KOPT-K1 (cell line): ENCODE data around the gene GCNT4.
"Not testable (repeated sequence)": the region's sequence is repeated elsewhere in the genome, so short reads cannot be mapped to it uniquely, and the experiment has no call there.

ENCODE experiments used
- H3K27ac ChIP-seq: fragments of 200-600 bp; sonication (generic); 2 replicates; pipeline ENCODE4 v1.5.1; 2016; ENCODE audit warnings: antibody characterized with exemption, mild to moderate bottlenecking, low read depth, low read length; ENCODE audit not compliant: poor library complexity, severe bottlenecking
- H3K36me3 ChIP-seq: fragments of 200-600 bp; sonication (generic); 2 replicates; pipeline ENCODE4 v1.5.1; 2017; ENCODE audit warnings: antibody characterized with exemption, mild to moderate bottlenecking, low read length, moderate library complexity; ENCODE audit not compliant: insufficient read depth
- H3K9me3 ChIP-seq: fragments of 200-600 bp; sonication (generic); 2 replicates; pipeline ENCODE4 v1.5.1; 2017; ENCODE audit warnings: antibody characterized with exemption, low read length, mild to moderate bottlenecking; ENCODE audit not compliant: insufficient read depth, poor library complexity, severe bottlenecking

Gene GCNT4, protein sequence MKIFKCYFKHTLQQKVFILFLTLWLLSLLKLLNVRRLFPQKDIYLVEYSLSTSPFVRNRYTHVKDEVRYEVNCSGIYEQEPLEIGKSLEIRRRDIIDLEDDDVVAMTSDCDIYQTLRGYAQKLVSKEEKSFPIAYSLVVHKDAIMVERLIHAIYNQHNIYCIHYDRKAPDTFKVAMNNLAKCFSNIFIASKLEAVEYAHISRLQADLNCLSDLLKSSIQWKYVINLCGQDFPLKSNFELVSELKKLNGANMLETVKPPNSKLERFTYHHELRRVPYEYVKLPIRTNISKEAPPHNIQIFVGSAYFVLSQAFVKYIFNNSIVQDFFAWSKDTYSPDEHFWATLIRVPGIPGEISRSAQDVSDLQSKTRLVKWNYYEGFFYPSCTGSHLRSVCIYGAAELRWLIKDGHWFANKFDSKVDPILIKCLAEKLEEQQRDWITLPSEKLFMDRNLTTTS

GRCh38 chr5:75052192-75053053, at the start of gene GCNT4:
Gene GCNT4 (minus strand): TSS chr5:75052558. CDS start chr5:75030037, 22,521 bp downstream.
- peak within 1 kb of the TSS; percentile 65 for H3K27ac ChIP-seq

GRCh38 chr5:75095956-75096355, 43.6 kb upstream of the GCNT4 start:
- H3K36me3 ChIP-seq, H3K27ac ChIP-seq, H3K9me3 ChIP-seq: not testable (repeated sequence)

More at GRCh38 chr5:75052192-75053053, at the start of gene GCNT4:
- no peaks in the 10 kb centered on the region for H3K36me3 ChIP-seq
- H3K9me3 ChIP-seq: no peaks in the 10 kb centered on the region

- Histone ChIP-seq H3K27ac (no peak overlapping the region), H3K36me3 (no peaks in the 10 kb centered on the region), H3K9me3 (no peaks in the 10 kb centered on the region)
Observed at GRCh38 chr5:75091597-75091996, 39.2 kb upstream of the GCNT4 start.

GRCh38 chr5:75089662-75090061, 37.3 kb upstream of the GCNT4 start:
- Histone ChIP-seq H3K27ac (no peak overlapping the region), H3K9me3 (no peaks in the 10 kb centered on the region), H3K36me3 (no peaks in the 10 kb centered on the region)

- Histone ChIP-seq H3K36me3 (no peaks in the 10 kb centered on the region), H3K27ac (no peak overlapping the region), H3K9me3 (no peaks in the 10 kb centered on the region)
Observed at GRCh38 chr5:75089137-75089536, 36.8 kb upstream of the GCNT4 start.

- Histone ChIP-seq H3K9me3 (no peaks in the 10 kb centered on the region), H3K27ac (no peak overlapping the region), H3K36me3 (no peaks in the 10 kb centered on the region)
Observed at GRCh38 chr5:75088648-75089047, 36.3 kb upstream of the GCNT4 start.

GRCh38 chr5:75081510-75081909, 29.2 kb upstream of the GCNT4 start:
- Histone ChIP-seq H3K27ac (no peak overlapping the region), H3K9me3 (no peaks in the 10 kb centered on the region)

GRCh38 chr5:75079346-75079745, 27.0 kb upstream of the GCNT4 start:
- H3K9me3 ChIP-seq, H3K36me3 ChIP-seq, H3K27ac ChIP-seq: not testable (repeated sequence)

More at GRCh38 chr5:75081510-75081909, 29.2 kb upstream of the GCNT4 start:
- H3K36me3 ChIP-seq: no peaks in the 10 kb centered on the region

GRCh38 chr5:75078027-75078426, 25.7 kb upstream of the GCNT4 start:
- no peaks in the 10 kb centered on the region for H3K9me3 ChIP-seq
- peak overlapping the region; percentile 20 for H3K27ac ChIP-seq
- H3K36me3 ChIP-seq: no peaks in the 10 kb centered on the region

GRCh38 chr5:75072061-75072460, 19.7 kb upstream of the GCNT4 start:
- Histone ChIP-seq H3K27ac (no peak overlapping the region), H3K36me3 (no peaks in the 10 kb centered on the region), H3K9me3 (no peaks in the 10 kb centered on the region)

DNA sequence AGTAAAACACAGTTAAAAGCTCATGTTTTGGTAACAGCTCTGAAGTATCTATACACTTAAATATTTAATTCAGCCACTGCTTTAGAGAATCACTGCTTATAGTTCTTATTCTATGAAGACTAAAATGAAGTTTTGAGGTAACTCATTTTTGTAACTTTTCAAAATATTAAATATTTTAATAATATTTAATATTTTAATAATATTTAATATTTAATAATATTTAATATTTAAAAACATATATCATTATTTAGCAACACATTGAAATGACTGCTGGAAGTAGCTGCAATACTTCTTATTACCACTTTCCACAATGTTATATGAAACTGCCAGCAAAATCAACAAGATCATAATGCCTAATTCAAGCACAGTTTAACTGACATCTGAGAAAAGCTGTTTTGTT, 18.7 kb upstream of the GCNT4 start:
- Histone ChIP-seq H3K27ac (no peak overlapping the region), H3K9me3 (no peaks in the 10 kb centered on the region), H3K36me3 (no peaks in the 10 kb centered on the region)

- Histone ChIP-seq H3K9me3 (peaks cover 2% of the 10 kb centered on the region), H3K36me3 (no peaks in the 10 kb centered on the region), H3K27ac (no peak overlapping the region)
Observed at GRCh38 chr5:75067434-75067833, 15.1 kb upstream of the GCNT4 start.

GRCh38 chr5:75062925-75063531, 10.7 kb upstream of the GCNT4 start:
- peak overlapping the region; percentile 96 for H3K27ac ChIP-seq
- H3K9me3 ChIP-seq: peaks cover 14% of the 10 kb centered on the region
- no peaks in the 10 kb centered on the region for H3K36me3 ChIP-seq

GRCh38 chr5:75059912-75060545, 7.7 kb upstream of the GCNT4 start:
- peaks cover 14% of the 10 kb centered on the region for H3K9me3 ChIP-seq

More at GRCh38 chr5:75059912-75060545, 7.7 kb upstream of the GCNT4 start:
- Histone ChIP-seq H3K36me3 (no peaks in the 10 kb centered on the region), H3K27ac (peak overlapping the region; percentile 96)
